Right renal cortex interstitium (tissue), 3 donors: ENCODE data around the gene SEMA6C. TPM values are rescaled to one million over a fixed set of nuclear protein-coding genes. Genes with fewer than 3 reads are reported as not detected.
A peak's percentile ranks its signal among the peaks of the same experiment; 100 is the strongest.
"Not testable (repeated sequence)": the region's sequence is repeated elsewhere in the genome, so short reads cannot be mapped to it uniquely, and the experiment has no call there.

ENCODE experiments used
- DNase-seq, 3 donors: peaks; one replicate each; pipeline ENCODE4 v3.0.0-alpha.2; 2013; ENCODE audit warnings: low read depth in 3 of 3, low spot score in 2 of 3
- polyA plus RNA-seq, 3 donors: library from polyadenylated mRNA; unstranded; fragments of 120-200 nt; gene quantifications; one replicate each; pipeline ENCODE4 v1.2.1, GENCODE V29; 2013; ENCODE audit not compliant: insufficient read length in 3 of 3

The SEMA6C gene
- polyA plus RNA-seq, 3 donors = 20.9 to 22.8 (median 22.3) TPM

DNA sequence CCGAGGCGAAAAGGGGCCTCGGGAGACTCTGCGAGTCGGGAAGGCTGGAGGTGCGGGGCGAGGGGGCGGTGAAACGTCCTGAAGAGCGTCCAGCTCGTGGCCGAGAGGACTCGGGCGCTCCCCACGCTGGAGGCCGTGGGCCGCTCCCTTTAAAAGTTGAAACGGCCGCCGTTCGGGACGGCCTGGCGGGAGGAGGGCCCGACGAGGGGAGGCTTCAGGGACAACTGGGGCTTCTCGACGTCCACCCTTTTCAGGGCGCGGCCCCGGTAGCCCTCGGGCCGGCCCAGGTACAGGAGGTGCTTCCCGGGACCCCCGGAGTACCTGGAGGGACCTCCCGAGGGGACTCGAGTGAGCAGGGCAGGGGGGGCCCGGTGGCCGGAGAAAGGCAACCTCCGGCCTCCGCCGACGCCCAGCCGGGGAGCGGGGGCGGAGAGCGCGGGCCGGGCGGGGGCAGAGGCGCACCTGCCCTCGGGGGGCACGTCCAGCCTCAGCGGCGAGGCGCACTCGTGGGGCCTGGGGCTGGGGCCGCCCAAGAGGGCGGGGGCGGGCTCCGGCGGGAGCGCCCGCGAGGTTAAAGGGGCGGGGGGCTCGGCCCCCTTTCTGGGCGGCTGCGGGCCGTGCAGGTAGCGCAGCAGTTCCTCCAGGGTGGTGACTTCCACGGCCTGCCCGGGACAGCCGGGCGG is 14.0 kb downstream of the SEMA6C start:
- no peak for DNase-seq

GRCh38 chr1:151131701-151132334 is 14.6 kb downstream of the SEMA6C start:
- peak in 1 of 3 donors; percentile 29 for DNase-seq

- DNase-seq = peak in 2 of 3 donors; percentile 74 to 85
Measured at GRCh38 chr1:151130987-151131586, 15.3 kb downstream of the SEMA6C start.

DNA sequence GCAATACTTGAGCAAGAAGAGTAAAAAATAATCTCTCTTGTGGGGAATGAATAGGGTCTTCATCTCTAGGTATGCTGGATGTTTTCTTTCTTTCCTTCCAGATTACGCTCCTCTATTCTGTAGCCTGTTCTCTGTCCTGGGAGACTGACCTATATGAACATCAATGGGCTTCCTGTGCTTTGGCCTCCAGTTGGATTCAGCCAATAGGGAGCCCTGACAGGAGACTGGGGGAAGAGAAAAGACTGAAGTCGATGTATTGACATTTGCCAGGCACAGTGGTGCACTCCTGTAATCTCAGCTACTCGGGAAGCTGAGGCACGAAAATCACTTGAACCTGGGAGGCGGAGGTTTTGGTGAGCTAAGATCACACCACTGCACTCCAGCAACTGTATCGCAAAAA is 17.6 kb downstream of the SEMA6C start:
- DNase-seq = no peak

GRCh38 chr1:151124763-151125403 is 21.5 kb downstream of the SEMA6C start:
- no peak for DNase-seq

DNA sequence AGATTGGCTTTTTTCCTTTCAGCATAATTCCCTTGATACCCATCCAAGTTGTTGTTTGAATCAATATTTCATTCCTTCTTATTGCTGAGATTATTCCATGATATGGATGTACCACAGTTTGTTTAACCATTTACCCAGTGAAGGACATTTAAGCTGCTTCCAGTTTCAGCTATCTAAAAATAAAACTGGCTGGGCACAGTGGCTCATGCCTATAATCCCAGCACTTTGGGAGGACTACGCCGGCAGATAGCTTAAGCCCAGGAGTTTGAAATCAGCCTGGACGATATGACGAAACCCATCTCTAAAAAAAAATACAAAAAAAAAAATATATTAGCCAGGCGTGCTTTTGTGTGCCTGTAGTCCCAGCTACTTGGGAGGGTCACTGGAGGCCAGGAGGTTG is 32.6 kb downstream of the SEMA6C start:
- DNase-seq = no peak

DNA sequence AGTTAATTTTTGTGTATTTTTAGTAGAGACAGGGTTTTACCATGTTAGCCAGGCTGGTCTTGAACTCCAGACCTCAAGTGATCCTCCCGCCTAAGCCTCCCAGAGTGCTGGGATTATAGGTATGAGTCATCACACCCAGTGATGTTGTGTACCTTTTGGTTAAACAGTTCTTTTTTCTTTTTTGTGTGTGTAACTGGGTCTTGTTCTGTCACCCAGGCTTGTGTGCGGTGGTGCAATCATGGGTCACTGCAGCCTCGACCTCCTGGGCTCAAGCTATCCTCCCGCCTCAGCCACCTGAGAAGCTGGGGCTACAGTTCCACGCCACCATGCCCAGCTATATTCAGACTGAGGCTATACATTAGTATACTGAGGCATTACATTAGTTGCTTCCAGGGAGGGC is 38.1 kb downstream of the SEMA6C start:
- no peak for DNase-seq

DNA sequence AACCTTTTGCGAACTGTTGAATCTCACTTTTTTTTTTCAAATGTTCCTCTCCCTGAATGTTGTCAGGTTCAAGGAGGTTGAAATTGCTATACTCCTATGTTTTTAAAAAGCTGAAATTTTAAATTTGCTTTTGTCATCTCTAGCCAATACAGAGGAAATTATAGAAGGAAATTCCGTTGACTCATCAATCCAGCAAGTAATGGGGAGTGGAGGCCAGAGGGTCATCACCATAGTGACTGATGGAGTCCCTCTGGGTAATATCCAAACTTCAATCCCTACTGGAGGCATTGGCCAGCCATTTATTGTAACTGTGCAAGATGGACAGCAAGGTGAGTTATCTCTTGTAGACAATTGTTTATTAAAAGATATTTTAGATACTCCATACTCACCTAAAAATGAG is 39.5 kb downstream of the SEMA6C start:
- DNase-seq = no peak

DNA sequence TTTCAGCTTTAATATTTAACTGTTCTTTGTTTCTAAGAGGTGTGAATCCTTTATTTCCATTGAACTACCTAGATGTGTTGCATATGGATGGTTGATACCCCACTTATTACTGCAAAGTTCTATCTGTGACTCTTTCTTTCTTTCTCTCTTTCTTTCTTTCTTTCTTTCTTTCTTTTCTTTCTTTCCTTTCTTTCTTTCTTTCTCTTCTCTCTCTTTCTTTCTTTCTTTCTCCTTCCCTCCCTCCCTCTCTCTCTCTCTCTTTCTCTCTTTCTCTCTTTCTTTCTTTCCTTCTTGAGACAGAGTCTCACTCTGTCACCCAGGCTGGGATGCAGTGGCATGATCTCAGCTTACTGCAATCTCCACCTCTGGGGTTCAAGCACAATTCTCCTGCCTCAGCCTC is 41.8 kb downstream of the SEMA6C start:
- no peak for DNase-seq

GRCh38 chr1:151098126-151098525 is 48.3 kb downstream of the SEMA6C start:
- DNase-seq = no peak

DNA sequence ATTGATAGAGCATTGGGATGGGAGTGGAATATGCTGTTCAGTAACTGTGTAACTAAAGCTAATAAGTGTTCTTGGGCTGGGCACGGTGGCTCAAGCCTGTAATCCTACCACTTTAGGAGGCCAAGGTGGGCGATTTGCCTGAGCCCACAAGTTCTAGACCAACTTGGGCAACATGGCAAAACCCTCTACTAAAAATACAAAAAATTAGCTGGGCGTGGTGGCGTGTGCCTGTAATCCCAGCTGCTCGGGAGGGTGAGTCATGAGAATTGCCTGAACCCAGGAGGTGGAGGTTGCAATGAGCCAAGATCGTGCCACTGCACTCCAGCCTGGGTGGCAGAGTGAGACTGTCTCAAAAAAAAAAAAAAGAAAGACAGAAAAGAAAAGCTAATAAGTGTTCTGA is 49.0 kb downstream of the SEMA6C start:
- DNase-seq = not testable (repeated sequence)

- DNase-seq = no peak
Measured at GRCh38 chr1:151085953-151086559, 60.4 kb downstream of the SEMA6C start.

Other genes starting within 250 kb of the SEMA6C start
- gene SETDB1, start 220.3 kb downstream of the SEMA6C start, polyA plus RNA-seq = 10 to 100 TPM; 77.4 to 90.5 (median 84.1) TPM
- gene CERS2, start 171.8 kb downstream of the SEMA6C start, polyA plus RNA-seq = 100 to 1,000 TPM; 297 to 304 (median 298) TPM
- gene ANXA9, start 164.3 kb downstream of the SEMA6C start, polyA plus RNA-seq = 10 to 100 TPM; 12.4 to 16.7 (median 15.3) TPM
- 10 to 100 TPM; 38.4 to 41.3 (median 39.3) TPM for gene MINDY1, start 139.7 kb downstream of the SEMA6C start, polyA plus RNA-seq
- 10 to 100 TPM; 49.1 to 51.8 (median 50.2) TPM for gene PRUNE1, start 138.2 kb downstream of the SEMA6C start, polyA plus RNA-seq
- 1 to 10 TPM; 1.0 to 2.5 (median 1.7) TPM for gene BNIPL, start 110.0 kb downstream of the SEMA6C start, polyA plus RNA-seq
- 10 to 100 TPM; 11.1 to 11.5 (median 11.3) TPM for gene C1orf56, start 98.9 kb downstream of the SEMA6C start, polyA plus RNA-seq
- gene CDC42SE1, start 87.0 kb downstream of the SEMA6C start, polyA plus RNA-seq = 10 to 100 TPM; 73.6 to 76.2 (median 73.8) TPM
- gene MLLT11, start 86.2 kb downstream of the SEMA6C start, polyA plus RNA-seq = 10 to 100 TPM; 23.5 to 25.4 (median 25.1) TPM
- 10 to 100 TPM; 10.2 to 11.0 (median 10.7) TPM for gene GABPB2, start 75.9 kb downstream of the SEMA6C start, polyA plus RNA-seq
- gene TNFAIP8L2, start 10.0 kb upstream of the SEMA6C start, polyA plus RNA-seq = 1 to 10 TPM; 1.2 to 1.5 (median 1.3) TPM
- 10 to 100 TPM; 17.1 to 21.9 (median 18.1) TPM for gene LYSMD1, start 19.3 kb upstream of the SEMA6C start, polyA plus RNA-seq
- 10 to 100 TPM; 37.6 to 38.8 (median 38.5) TPM for gene SCNM1, start 19.5 kb upstream of the SEMA6C start, polyA plus RNA-seq
- gene TMOD4, start 29.4 kb upstream of the SEMA6C start, polyA plus RNA-seq = 1 to 10 TPM in 1 of 3 donors, under 1 TPM in 2; 0.48 to 1.0 (median 0.64) TPM
- 10 to 100 TPM; 71.1 to 75.7 (median 73.5) TPM for gene VPS72, start 43.6 kb upstream of the SEMA6C start, polyA plus RNA-seq
- 10 to 100 TPM; 64.0 to 71.3 (median 65.4) TPM for gene PIP5K1A, start 51.9 kb upstream of the SEMA6C start, polyA plus RNA-seq
- 100 to 1,000 TPM; 170 to 184 (median 183) TPM for gene PSMD4, start 108.1 kb upstream of the SEMA6C start, polyA plus RNA-seq
- 10 to 100 TPM; 21.9 to 23.0 (median 22.6) TPM for gene ZNF687, start 135.7 kb upstream of the SEMA6C start, polyA plus RNA-seq
- gene PI4KB, start 180.8 kb upstream of the SEMA6C start, polyA plus RNA-seq = 10 to 100 TPM; 62.0 to 66.5 (median 62.3) TPM
- gene RFX5, start 200.6 kb upstream of the SEMA6C start, polyA plus RNA-seq = 10 to 100 TPM; 39.6 to 47.4 (median 42.7) TPM
- 10 to 100 TPM; 45.9 to 56.2 (median 47.0) TPM for gene SELENBP1, start 226.1 kb upstream of the SEMA6C start, polyA plus RNA-seq